Caco-2 (cell line): Measurements from ENCODE around the gene C1QTNF5. TPM values are rescaled to one million over a fixed set of nuclear protein-coding genes. Genes with fewer than 3 reads are reported as not detected.

Experiments used
- BruUV-seq: library from RNA; stranded (reverse); fragments of 400-500 nt; replicated peaks from 2 replicates; lab custom pipeline; 2021; lab: Mats Ljungman, UMichigan
- CTCF ChIA-PET: fragments of 300-600 bp; sonication (Branson Sonifier 250); formaldehyde crosslinking; loops from one replicate; lab custom pipeline; 2022; ENCODE audit warnings: antibody characterized with exemption; lab: Charles Lee
- POLR2A ChIA-PET: fragments of 300-600 bp; sonication (Branson Sonifier 250); formaldehyde crosslinking; loops from one replicate; lab custom pipeline; 2022; ENCODE audit warnings: antibody characterized with exemption; lab: Charles Lee
- DNase-seq, 2 experiments: peaks; one replicate each; pipeline versions ENCODE4 v3.0.0 to v3.0.0-alpha.2; 2020 to 2022
- H3K27me3 ChIP-seq: replicated peaks from 2 replicates; pipeline ENCODE4 v1.6.0; 2011; ENCODE audit warnings: low read length; ENCODE audit not compliant: control insufficient read depth, insufficient read depth
- H3K36me3 ChIP-seq: 2 replicates; pipeline ENCODE4 v1.5.1; 2011; ENCODE audit warnings: low read length; ENCODE audit not compliant: control insufficient read depth, insufficient read depth
- H3K4me1 ChIP-seq: fragments of 250-450 bp; sonication (Bioruptor Pico); 2 replicates; pipeline ENCODE4 v1.5.1; 2020; ENCODE audit warnings: mild to moderate bottlenecking
- H3K4me3 ChIP-seq: 2 replicates; pipeline ENCODE4 v1.5.1; 2011; ENCODE audit warnings: low read depth, mild to moderate bottlenecking, control low read depth, low read length
- H3K9me3 ChIP-seq: fragments of 250-450 bp; sonication (Bioruptor Pico); 2 replicates; pipeline ENCODE4 v1.5.1; 2020; ENCODE audit warnings: mild to moderate bottlenecking, moderate library complexity
- H3K27ac Mint-ChIP-seq: one replicate; pipeline ENCODE4 v1.8.0; 2022; ENCODE audit warnings: mixed read lengths; ENCODE audit not compliant: unreplicated experiment
- H3K27me3 Mint-ChIP-seq: one replicate; pipeline ENCODE4 v1.8.0; 2022; ENCODE audit warnings: mixed read lengths; ENCODE audit not compliant: insufficient read depth, unreplicated experiment
- H3K36me3 Mint-ChIP-seq: one replicate; pipeline ENCODE4 v1.8.0; 2022; ENCODE audit warnings: mild to moderate bottlenecking, mixed read lengths; ENCODE audit not compliant: insufficient read depth, unreplicated experiment
- H3K4me1 Mint-ChIP-seq: one replicate; pipeline ENCODE4 v1.8.0; 2022; ENCODE audit warnings: low read depth, mixed read lengths; ENCODE audit not compliant: unreplicated experiment
- H3K4me3 Mint-ChIP-seq: one replicate; pipeline ENCODE4 v1.8.0; 2022; ENCODE audit warnings: mild to moderate bottlenecking, moderate library complexity, mixed read lengths; ENCODE audit not compliant: unreplicated experiment
- H3K9me3 Mint-ChIP-seq: one replicate; pipeline ENCODE4 v1.8.0; 2022; ENCODE audit warnings: mixed read lengths; ENCODE audit not compliant: unreplicated experiment
- CTCF ChIP-seq, 2 experiments: fragments of 200-600 bp in 1 of 2; IDR thresholded peaks; 1 replicate in 1 of 2; 2 replicates in 1 of 2; pipeline versions ENCODE4 v1.5.1 to v1.8.0; 2011 to 2022; ENCODE audit warnings: antibody characterized with exemption in 1 of 2, control low read depth in 1 of 2, inconsistent platforms in 1 of 2, low read depth in 1 of 2, low read length in 1 of 2, mild to moderate bottlenecking in 1 of 2, moderate library complexity in 1 of 2; ENCODE audit not compliant: insufficient read depth in 1 of 2, severe bottlenecking in 1 of 2, unreplicated experiment in 1 of 2
- intact Hi-C: fragments of 100-400 bp; cut with micrococcal nuclease; formaldehyde crosslinking; loops from one replicate; pipeline ENCODE4 v1.10.0; 2022; ENCODE audit not compliant: unreplicated experiment
- total RNA-seq: library from RNA; stranded (reverse); gene quantifications from 2 replicates; pipeline ENCODE4 v1.2.3, GENCODE V29; 2022

C1QTNF5 gene
- total RNA-seq, 1 experiment from 2014 or later, result 1.2 TPM

GRCh38 chr11:119347242-119347641 lies 6.6 kb upstream of the C1QTNF5 start:
- POLR2A ChIA-PET, result interaction anchor here (0.5 to 1.4 kb wide), 2 partner anchors 10 to 14 kb away, joined by 3 to 10 read pairs; no protein-coding TSS in a partner anchor
- H3K4me3 Mint-ChIP-seq, result no peak overlapping the region
- H3K27me3 ChIP-seq, result no peaks in the 10 kb centered on the region
- H3K4me1 ChIP-seq, result no peaks in the 10 kb centered on the region; the same call in 1 of the 2 replicates
- CTCF ChIA-PET, result interaction anchor here (0.8 to 2.5 kb wide), 3 partner anchors 7 to 14 kb away, joined by 6 to 14 read pairs (median 8); no protein-coding TSS in a partner anchor
- H3K4me3 ChIP-seq, result no peak overlapping the region
- no peak for TF ChIP-seq CTCF (IDR thresholded peaks at IDR 0.05; ENCODE audit: insufficient read depth in 1 of 2, low read depth in 1 of 2, low read length in 1 of 2, severe bottlenecking in 1 of 2, unreplicated experiment in 1 of 2)
- BruUV-seq, result no TSS peak
- no peak for DNase-seq
- H3K9me3 ChIP-seq, result no peaks in the 10 kb centered on the region
- H3K27me3 Mint-ChIP-seq, result peaks cover 3% of the 10 kb centered on the region
- H3K36me3 ChIP-seq, result no peaks in the 10 kb centered on the region
- no peak overlapping the region for H3K27ac Mint-ChIP-seq
- intact Hi-C loops, result no loop called here
- H3K4me1 Mint-ChIP-seq, result no peaks in the 10 kb centered on the region
- no peaks in the 10 kb centered on the region for H3K36me3 Mint-ChIP-seq
- H3K9me3 Mint-ChIP-seq, result no peaks in the 10 kb centered on the region

- Mint-ChIP-seq H3K36me3 (no peaks in the 10 kb centered on the region), H3K27me3 (peaks cover 3% of the 10 kb centered on the region), H3K4me1 (no peaks in the 10 kb centered on the region), H3K27ac (no peak within 1 kb of the TSS), H3K9me3 (no peaks in the 10 kb centered on the region), H3K4me3 (no peak within 1 kb of the TSS)
- Histone ChIP-seq H3K9me3 (no peaks in the 10 kb centered on the region), H3K27me3 (no peaks in the 10 kb centered on the region), H3K4me3 (no peak within 1 kb of the TSS), H3K36me3 (no peaks in the 10 kb centered on the region), H3K4me1 (no peaks in the 10 kb centered on the region; the same call in 1 of the 2 replicates)
- no peak for TF ChIP-seq CTCF (IDR thresholded peaks at IDR 0.05; ENCODE audit: insufficient read depth in 1 of 2, low read depth in 1 of 2, low read length in 1 of 2, severe bottlenecking in 1 of 2, unreplicated experiment in 1 of 2)
- BruUV-seq, result no TSS peak
- DNase-seq, result no peak
- intact Hi-C loops, result no loop called here
- POLR2A ChIA-PET, result interaction anchor here (1.4 kb wide), 1 partner anchor 15 kb away, joined by 10 read pairs; no protein-coding TSS in a partner anchor
- CTCF ChIA-PET, result interaction anchor here (2.5 kb wide), 1 partner anchor 9 kb away, joined by 14 read pairs; no protein-coding TSS in a partner anchor
Observed at GRCh38 chr11:119346605-119347004, 5.9 kb upstream of the C1QTNF5 start, which contains the start of gene MFRP. TSS of gene MFRP (minus strand) at chr11:119346705. CDS start at chr11:119346513, 192 bp downstream.

- no peak overlapping the region for H3K27ac Mint-ChIP-seq
- no peaks in the 10 kb centered on the region for H3K4me1 Mint-ChIP-seq
- TF ChIP-seq CTCF (IDR thresholded peaks at IDR 0.05; ENCODE audit: insufficient read depth in 1 of 2, low read depth in 1 of 2, low read length in 1 of 2, severe bottlenecking in 1 of 2, unreplicated experiment in 1 of 2), result no peak
- no peak overlapping the region for H3K4me3 Mint-ChIP-seq
- Histone ChIP-seq H3K9me3 (no peaks in the 10 kb centered on the region), H3K27me3 (no peaks in the 10 kb centered on the region), H3K4me3 (no peak overlapping the region), H3K4me1 (no peaks in the 10 kb centered on the region; the same call in 1 of the 2 replicates), H3K36me3 (no peaks in the 10 kb centered on the region)
- intact Hi-C loops, result no loop called here
- DNase-seq, result no peak
- POLR2A ChIA-PET, result no interaction called here
- no TSS peak for BruUV-seq
- no peaks in the 10 kb centered on the region for H3K9me3 Mint-ChIP-seq
- CTCF ChIA-PET, result interaction anchor here (1.0 to 1.2 kb wide), 2 partner anchors 25 to 28 kb away, joined by 3 read pairs; no protein-coding TSS in a partner anchor
- no peaks in the 10 kb centered on the region for H3K36me3 Mint-ChIP-seq
- H3K27me3 Mint-ChIP-seq, result peaks cover 3% of the 10 kb centered on the region
Observed at GRCh38 chr11:119345685-119346084, 5.0 kb upstream of the C1QTNF5 start.
